ENCODE measurements around the gene DPP8.
"Not testable (repeated sequence)": the region's sequence is repeated elsewhere in the genome, so short reads cannot be mapped to it uniquely, and the experiment has no call there.

DPP8 gene

GRCh38 chr15:65402961-65403360 is 114.5 kb downstream of the DPP8 start:
- DNase-seq, result no peak

- no peak for DNase-seq
Observed at GRCh38 chr15:65401611-65402240, 115.8 kb downstream of the DPP8 start.

- DNase-seq, result peak; percentile 23
Observed at GRCh38 chr15:65400760-65401610, 116.5 kb downstream of the DPP8 start.

- no peak for DNase-seq
Observed at GRCh38 chr15:65399997-65400396, 117.5 kb downstream of the DPP8 start.

- DNase-seq, result no peak
Observed at GRCh38 chr15:65399001-65399706, 118.3 kb downstream of the DPP8 start.

GRCh38 chr15:65398486-65398885 is 119.0 kb downstream of the DPP8 start:
- not testable (repeated sequence) for DNase-seq

GRCh38 chr15:65396965-65397317 is 120.5 kb downstream of the DPP8 start:
- no peak for DNase-seq

- no peak for DNase-seq
Observed at GRCh38 chr15:65396283-65396964, 121.1 kb downstream of the DPP8 start.

GRCh38 chr15:65395567-65396202 is 121.8 kb downstream of the DPP8 start:
- no peak for DNase-seq

- no peak for DNase-seq
Observed at GRCh38 chr15:65394936-65395335, 122.6 kb downstream of the DPP8 start.

GRCh38 chr15:65394280-65394789 is 123.2 kb downstream of the DPP8 start:
- no peak for DNase-seq

- no peak for DNase-seq
Observed at GRCh38 chr15:65393557-65393956, 123.9 kb downstream of the DPP8 start.

GRCh38 chr15:65393091-65393490 is 124.4 kb downstream of the DPP8 start:
- no peak for DNase-seq
